SKM-1 treated with dmso at 0.1 percent for 144 hours (cell line): ENCODE data around the gene TTLL13.

ENCODE experiments used
- DNase-seq: peaks from one replicate; lab custom pipeline; 2025; ENCODE audit not compliant: unreplicated experiment; lab: John Stamatoyannopoulos, UW

The TTLL13 gene

DNA sequence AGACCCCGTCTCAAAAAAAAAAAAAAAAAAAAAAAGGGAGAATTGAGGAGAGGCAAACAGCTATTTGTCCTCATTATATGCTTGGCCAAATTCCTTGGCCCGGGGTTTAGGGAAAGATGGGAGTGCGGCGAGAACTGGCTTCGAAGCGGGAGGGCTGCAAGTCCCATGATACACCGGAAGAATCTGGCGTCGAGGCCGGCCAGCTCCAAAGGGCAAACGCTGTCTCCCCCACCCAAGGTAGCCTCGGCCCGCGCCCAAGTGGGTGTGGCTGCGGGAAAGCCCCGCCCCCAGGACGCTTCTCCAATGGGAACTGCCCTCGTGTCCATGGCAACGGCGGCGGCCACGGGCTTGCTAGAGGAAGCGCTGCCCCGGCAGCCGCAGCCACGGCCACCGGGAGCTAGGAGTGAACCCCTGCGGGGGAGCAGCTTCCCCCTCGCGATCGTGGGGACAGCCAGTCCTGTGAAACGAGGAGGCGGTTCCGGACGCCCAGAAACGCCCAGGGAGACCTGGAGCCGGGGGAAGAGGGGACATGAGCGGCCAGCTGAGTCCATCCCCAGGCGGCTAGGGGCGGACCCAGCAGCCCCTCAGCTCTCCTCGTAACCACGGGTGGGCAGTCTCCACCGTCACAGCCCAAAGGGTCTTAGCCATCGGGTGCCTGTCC is at the start of gene TTLL13:
Gene TTLL13, plus strand, starts transcription at position 354 of the 661 bp plus-strand sequence. CDS start 1,075 bp downstream, outside the sequence.
- DNase-seq, result no peak

DNA sequence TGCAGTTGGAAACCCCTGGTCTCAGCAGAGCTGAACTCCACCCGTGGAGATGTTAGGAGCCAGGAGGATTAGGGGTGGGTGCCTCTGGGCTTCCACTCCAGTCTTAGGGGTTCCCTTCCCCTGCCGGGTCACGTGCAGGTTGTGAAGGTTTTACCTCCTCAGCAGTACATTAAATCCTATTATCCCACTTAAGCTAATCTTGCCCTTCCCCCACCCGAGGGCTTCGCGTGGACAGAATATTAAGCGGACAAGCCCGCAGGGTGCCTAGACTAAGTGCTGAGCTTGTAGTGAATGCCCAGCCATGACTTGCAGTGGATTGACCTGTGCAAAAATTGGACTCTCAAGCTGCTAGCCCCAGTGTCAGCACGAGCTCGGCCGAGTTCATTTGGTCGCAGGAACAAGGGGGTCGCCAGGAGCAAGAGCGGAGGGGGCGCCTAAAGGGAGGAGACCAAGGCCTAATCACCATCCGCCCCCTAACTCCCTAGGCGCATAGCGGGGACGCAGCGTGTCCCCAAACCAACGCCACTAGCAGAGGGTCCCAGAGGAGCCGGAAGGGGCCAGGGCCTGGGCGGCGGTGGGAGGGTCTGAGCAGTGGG is 48.7 kb upstream of the TTLL13 start:
- no peak for DNase-seq

- peak; percentile 61 for DNase-seq
Observed at GRCh38 chr15:90201130-90201943, 48.0 kb upstream of the TTLL13 start, which contains the start of gene SEMA4B. Gene SEMA4B, plus strand, starts transcription at chr15:90201330. Its CDS starts 249 bp downstream, at chr15:90201579.

DNA sequence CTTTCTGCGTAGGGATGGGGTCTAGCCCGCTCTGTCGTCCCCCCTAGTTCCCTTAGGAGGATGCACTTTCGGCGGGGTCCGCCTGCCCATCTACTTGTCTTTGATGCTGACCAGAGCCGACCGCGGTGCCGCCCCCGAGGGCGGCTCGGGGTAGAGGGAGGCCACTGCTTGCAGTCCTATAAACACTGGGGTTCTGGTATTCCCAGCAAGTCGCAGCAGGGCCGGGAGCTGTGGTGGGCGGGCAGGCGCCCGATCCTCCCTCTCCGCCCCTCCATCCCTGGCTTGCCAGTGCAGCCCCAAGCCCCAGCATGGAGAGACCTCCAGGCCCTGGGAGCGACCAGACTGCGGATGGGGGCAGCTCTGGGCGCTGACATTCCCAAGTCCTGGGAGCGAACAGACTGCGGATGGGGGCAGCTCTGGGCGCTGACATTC is 47.4 kb upstream of the TTLL13 start:
- no peak for DNase-seq

- DNase-seq, result no peak
Observed at GRCh38 chr15:90202929-90203328, 46.4 kb upstream of the TTLL13 start.

- no peak for DNase-seq
Observed at GRCh38 chr15:90203473-90203872, 45.9 kb upstream of the TTLL13 start.

GRCh38 chr15:90203922-90204321 is 45.4 kb upstream of the TTLL13 start:
- DNase-seq, result no peak

DNA sequence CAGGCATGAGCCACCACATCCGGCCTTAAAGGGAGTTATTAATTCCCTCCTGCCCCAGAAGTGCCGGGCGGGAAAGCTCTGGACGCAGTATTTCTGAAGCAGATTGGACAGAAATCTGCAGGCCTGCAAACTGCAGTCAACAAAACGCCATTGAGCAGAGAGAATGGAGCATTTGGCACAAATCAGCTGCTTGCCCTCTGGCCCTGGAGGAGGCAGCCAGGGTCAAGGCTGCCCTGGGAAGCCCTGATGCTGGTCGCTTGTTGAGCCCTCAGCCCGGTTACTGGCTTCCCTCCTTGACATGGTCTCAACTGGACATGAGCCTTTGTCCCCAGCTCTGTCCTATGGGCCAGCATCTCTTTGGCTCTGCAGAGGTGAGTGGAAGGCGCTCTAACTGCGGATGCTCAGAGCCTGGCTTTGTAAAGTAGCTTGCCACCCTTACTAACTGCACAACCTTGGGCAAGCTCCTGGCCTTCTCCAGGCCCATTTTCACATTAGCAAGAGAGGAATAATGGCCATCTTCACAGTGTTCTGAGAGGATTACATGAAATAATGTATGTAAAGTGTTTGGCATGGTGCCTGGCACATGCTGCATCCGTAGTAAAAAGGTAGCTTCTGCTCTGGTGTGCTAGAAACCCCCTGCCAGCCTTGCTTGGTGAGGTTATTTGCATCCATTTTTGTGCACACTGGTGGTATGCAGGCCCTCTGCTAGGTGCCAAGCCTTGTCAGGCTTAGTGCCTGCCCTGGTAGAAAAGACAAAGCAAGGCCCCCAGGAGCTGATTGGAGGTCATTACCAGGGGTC is 44.1 kb upstream of the TTLL13 start:
- DNase-seq, result no peak

GRCh38 chr15:90205886-90206285 is 43.5 kb upstream of the TTLL13 start:
- DNase-seq, result no peak

DNA sequence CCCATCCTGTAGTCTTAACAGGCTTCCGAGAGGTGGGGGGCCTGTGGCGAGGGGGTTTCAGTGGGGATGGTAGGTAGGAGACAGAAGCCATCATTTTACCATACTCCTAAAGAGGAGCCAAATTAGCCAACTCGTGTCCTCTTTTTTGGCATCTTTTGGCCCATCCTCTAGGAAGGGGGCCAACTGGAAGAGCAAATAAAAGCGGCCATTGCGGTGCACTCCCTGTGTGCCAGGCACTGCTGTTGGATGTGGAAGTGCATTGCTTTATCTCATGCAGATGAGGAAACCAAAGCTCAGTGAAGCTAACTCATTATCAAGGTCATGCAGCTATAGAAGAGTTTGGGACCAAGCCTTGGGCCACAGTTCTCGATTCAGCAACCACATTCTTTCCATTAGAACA is 42.1 kb upstream of the TTLL13 start:
- no peak for DNase-seq

GRCh38 chr15:90208356-90208755 is 41.0 kb upstream of the TTLL13 start:
- no peak for DNase-seq

DNA sequence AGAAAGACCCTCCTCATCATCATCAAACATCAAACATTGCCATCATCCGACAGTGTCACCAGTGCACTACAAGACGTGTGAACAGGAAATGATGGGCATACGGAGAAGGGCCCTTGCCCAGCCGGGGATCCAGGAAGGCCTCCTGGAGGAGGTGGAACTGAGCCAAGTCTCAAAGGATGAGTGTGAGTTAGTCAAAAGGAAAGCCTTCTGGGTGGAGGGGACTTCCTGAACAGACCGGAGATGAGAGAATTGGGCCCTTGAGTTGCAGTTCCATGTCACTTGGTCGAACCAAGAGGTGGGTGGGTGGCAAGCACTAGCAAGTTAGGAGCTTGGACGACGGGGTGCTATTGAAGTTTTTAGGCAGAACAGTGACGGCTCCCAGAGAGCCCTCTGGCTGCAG is 39.8 kb upstream of the TTLL13 start:
- DNase-seq, result no peak

DNA sequence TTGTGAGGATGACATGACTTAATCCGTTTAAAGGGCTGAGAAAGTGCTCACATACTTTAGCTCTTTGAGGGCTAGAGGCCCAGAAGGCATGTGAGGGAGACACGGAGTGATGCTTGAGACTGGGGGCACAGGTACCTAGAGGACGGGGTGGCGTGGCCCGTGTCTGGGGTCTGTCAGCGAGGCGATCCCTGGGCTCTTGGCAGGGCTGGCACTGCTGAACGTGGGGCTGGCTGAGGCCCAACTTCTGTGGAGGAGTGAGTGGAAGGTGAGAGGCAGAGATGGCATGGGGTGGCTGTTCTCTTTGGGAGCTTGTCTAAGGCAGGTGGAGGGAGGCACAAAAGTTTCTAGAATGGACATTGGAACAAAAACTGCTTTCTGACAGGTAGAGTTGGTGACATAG is 38.8 kb upstream of the TTLL13 start:
- no peak for DNase-seq

- no peak for DNase-seq
Observed at GRCh38 chr15:90211009-90211408, 38.3 kb upstream of the TTLL13 start.

- no peak for DNase-seq
Observed at GRCh38 chr15:90211440-90212143, 37.8 kb upstream of the TTLL13 start.

DNA sequence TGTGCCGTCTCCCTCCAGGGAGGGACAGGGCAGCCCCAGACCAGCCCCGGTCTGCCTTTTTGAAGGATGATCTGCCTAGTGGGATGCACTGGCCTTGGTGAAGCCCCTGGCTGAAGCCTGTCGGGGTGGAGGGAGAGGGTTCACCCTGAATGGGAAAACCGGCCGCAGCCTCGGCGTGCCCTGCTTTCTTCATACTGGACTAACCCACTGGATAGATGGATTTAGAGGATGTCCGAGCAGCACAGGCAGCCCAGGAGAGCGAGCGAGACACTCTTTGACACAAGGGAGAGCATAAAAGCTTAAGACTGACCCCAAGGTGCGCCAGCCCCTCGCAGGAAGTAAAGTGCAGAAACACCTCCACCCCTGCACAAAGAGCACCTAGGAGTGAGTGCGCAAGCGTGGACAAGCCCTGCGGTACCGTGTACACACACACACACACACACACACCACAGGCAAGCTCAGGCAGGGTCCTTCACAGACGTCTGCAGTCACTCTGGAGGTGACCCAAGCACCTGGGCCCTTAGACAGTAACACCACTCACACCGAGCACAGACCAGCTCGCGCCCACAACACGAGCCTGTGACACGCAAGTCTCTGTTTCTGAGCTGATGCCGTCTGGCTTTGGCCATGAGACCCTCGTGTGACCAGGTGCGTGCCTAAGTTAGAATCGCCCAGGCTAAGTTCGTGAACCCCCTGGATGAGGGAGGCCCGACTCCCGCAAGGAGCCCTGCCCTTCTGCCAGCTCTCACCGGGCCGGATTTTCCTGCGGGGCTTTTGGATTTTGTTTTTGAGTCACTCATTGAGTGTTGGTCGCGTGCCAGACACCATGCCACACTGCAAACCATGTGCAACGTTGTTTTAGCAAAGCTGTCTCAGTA is 36.9 kb upstream of the TTLL13 start:
- no peak for DNase-seq

- DNase-seq, result no peak
Observed at GRCh38 chr15:90213122-90213817, 36.1 kb upstream of the TTLL13 start.

GRCh38 chr15:90213818-90214204 is 35.5 kb upstream of the TTLL13 start:
- DNase-seq, result no peak
